Lung (tissue), 12 donors: ENCODE data around the gene CD72. TPM values are rescaled to one million over a fixed set of nuclear protein-coding genes. Genes with fewer than 3 reads are reported as not detected.
A peak's percentile ranks its signal among the peaks of the same experiment; 100 is the strongest.
"Not testable (repeated sequence)": the region's sequence is repeated elsewhere in the genome, so short reads cannot be mapped to it uniquely, and the experiment has no call there.

ENCODE experiments used
- ATAC-seq: fragments of 200-7000 bp; cut with Tn5 transposase; one replicate; pipeline ENCODE4 v1.9.1; 2020; ENCODE audit warnings: moderate number of reproducible peaks; ENCODE audit not compliant: insufficient read depth, low FRiP score
- DNase-seq, 3 donors: peaks; one replicate each; pipeline ENCODE4 v3.0.0-alpha.2; 2013 to 2017
- H3K27ac ChIP-seq, 2 donors: one replicate each; pipeline ENCODE4 v1.5.1; 2013; ENCODE audit warnings: mild to moderate bottlenecking in 2 of 2, moderate library complexity in 2 of 2, control low read depth in 1 of 2, inconsistent platforms in 1 of 2, low read depth in 1 of 2, low read length in 1 of 2
- H3K27me3 ChIP-seq, 3 donors: one replicate each; pipeline ENCODE4 v1.5.1; 2013; ENCODE audit warnings: low read length in 2 of 3; ENCODE audit not compliant: control insufficient read depth in 3 of 3, insufficient read depth in 3 of 3
- H3K36me3 ChIP-seq, 4 donors: one replicate each; pipeline ENCODE4 v1.5.1; 2013; ENCODE audit warnings: low read length in 4 of 4, mild to moderate bottlenecking in 1 of 4, moderate library complexity in 1 of 4; ENCODE audit not compliant: control insufficient read depth in 4 of 4, insufficient read depth in 4 of 4
- H3K4me1 ChIP-seq, 5 donors: one replicate each; pipeline ENCODE4 v1.5.1; 2013; ENCODE audit warnings: low read length in 5 of 5, mild to moderate bottlenecking in 2 of 5, moderate library complexity in 1 of 5; ENCODE audit not compliant: control insufficient read depth in 5 of 5, insufficient read depth in 5 of 5
- H3K4me3 ChIP-seq: one replicate; pipeline ENCODE4 v1.5.1; 2013; ENCODE audit warnings: mild to moderate bottlenecking, control low read depth, moderate library complexity
- H3K9ac ChIP-seq, 2 donors: one replicate each; pipeline ENCODE4 v1.5.1; 2013; ENCODE audit warnings: low read length in 2 of 2, control low read depth in 1 of 2; ENCODE audit not compliant: insufficient read depth in 1 of 2
- H3K9me3 ChIP-seq, 4 donors: one replicate each; pipeline ENCODE4 v1.5.1; 2013; ENCODE audit warnings: low read length in 3 of 4, mild to moderate bottlenecking in 1 of 4, moderate library complexity in 1 of 4; ENCODE audit not compliant: control insufficient read depth in 4 of 4, insufficient read depth in 3 of 4
- CTCF ChIP-seq: IDR thresholded peaks from 2 replicates; pipeline ENCODE4 v1.5.1; 2012; ENCODE audit warnings: mild to moderate bottlenecking; ENCODE audit errors: control extremely low read depth, extremely low read depth
- WGBS, 2 donors: extraction: QIAGEN DNeasy Blood & Tissue Kit; methylation state at CpG; one replicate each; pipeline ENCODE4 v1.1.7; 2013; 5-methylcytosine and 5-hydroxymethylcytosine counted together
- polyA plus RNA-seq, 2 donors: library from polyadenylated mRNA; stranded (reverse); fragments of 200-250 nt; gene quantifications; one replicate each; pipeline ENCODE4 v1.2.1, GENCODE V29; 2013
- total RNA-seq, 2 donors: library from RNA; depleted of rRNA in 1 of 2; stranded (reverse); fragments of >200 nt in 1 of 2; gene quantifications; one replicate each; pipeline ENCODE4 v1.2.1, GENCODE V29; 2014 to 2021
- donor health status: control.
- donor health status: control.
- donor health status: Bipolar disorder and iron deficiency.
- donor health status: healthy.
- donor health status: DM: yes; HTN: yes; CAD: no.

CD72 gene
- total and polyA plus RNA-seq, 4 donors: 3.1 to 10.6 (median 5.9) TPM

GRCh38 chr9:35649431-35650340 is 31.5 kb upstream of the CD72 start:
- no peak overlapping the region for H3K9ac ChIP-seq
- H3K4me1 ChIP-seq: peaks cover 0 to 12% (median 5%) of the 10 kb centered on the region in 5 donors
- H3K4me3 ChIP-seq: no peak overlapping the region
- H3K36me3 ChIP-seq: no peaks in the 10 kb centered on the region
- H3K27ac ChIP-seq: peak overlapping the region in 1 of 2 donors; percentile 4
- no peaks in the 10 kb centered on the region for H3K27me3 ChIP-seq
- no peak for ATAC-seq
- 65 to 71% methylated on average over 25 to 26 of the region's 26 CpGs for WGBS, 2 donors
- DNase-seq: no peak
- no peak for TF ChIP-seq CTCF
- H3K9me3 ChIP-seq: no peaks in the 10 kb centered on the region

GRCh38 chr9:35646533-35647265 is 28.5 kb upstream of the CD72 start:
- no peaks in the 10 kb centered on the region for H3K36me3 ChIP-seq
- H3K4me1 ChIP-seq: peaks cover 0 to 12% (median 5%) of the 10 kb centered on the region in 5 donors
- ATAC-seq: peak; percentile 93
- peak overlapping the region; percentile 51 for H3K4me3 ChIP-seq
- H3K9me3 ChIP-seq: no peaks in the 10 kb centered on the region
- no peaks in the 10 kb centered on the region for H3K27me3 ChIP-seq
- H3K27ac ChIP-seq: peak overlapping the region; percentile 66 to 96
- peak overlapping the region; percentile 65 to 92 for H3K9ac ChIP-seq
- DNase-seq: peak; percentile 96 to 97 (median 96)
- 0 to 1% methylated on average over 40 to 58 of the region's 58 CpGs for WGBS, 2 donors
- TF ChIP-seq CTCF: peak; percentile 80

GRCh38 chr9:35646153-35646532 is 27.9 kb upstream of the CD72 start:
- TF ChIP-seq CTCF: no peak
- peak overlapping the region; percentile 51 for H3K4me3 ChIP-seq
- peak; percentile 30 for ATAC-seq
- H3K36me3 ChIP-seq: no peaks in the 10 kb centered on the region
- peak overlapping the region; percentile 65 to 92 for H3K9ac ChIP-seq
- 1 to 6% methylated on average over 11 of the region's 11 CpGs for WGBS, 2 donors
- H3K27me3 ChIP-seq: no peaks in the 10 kb centered on the region
- peaks cover 0 to 12% (median 5%) of the 10 kb centered on the region in 5 donors for H3K4me1 ChIP-seq
- peak overlapping the region; percentile 66 to 96 for H3K27ac ChIP-seq
- H3K9me3 ChIP-seq: no peaks in the 10 kb centered on the region
- DNase-seq: peak; percentile 74 to 88 (median 81)

- not testable (repeated sequence) for ATAC-seq, H3K36me3 ChIP-seq, H3K9me3 ChIP-seq, H3K27me3 ChIP-seq, DNase-seq, H3K4me3 ChIP-seq
- Histone ChIP-seq H3K27ac (peak overlapping the region in 1 of 2 donors; percentile 96), H3K4me1 (peaks cover 0 to 12% (median 5%) of the 10 kb centered on the region in 5 donors), H3K9ac (peak overlapping the region in 1 of 2 donors; percentile 92)
- WGBS, 2 donors: 36 to 38% methylated on average over 10 of the region's 10 CpGs
These were observed 27.5 kb upstream of the CD72 start for GRCh38 chr9:35645736-35646135.
